ENCODE results near the gene CMTM7. TPM values are rescaled to one million over a fixed set of nuclear protein-coding genes. Genes with fewer than 3 reads are reported as not detected.

The CMTM7 gene
- total and polyA plus RNA-seq, 2 of the 13 experiments (the other 11 are each of a cell fraction or from before 2014, with no cell fraction given) = 20.9 to 21.4 TPM

DNA sequence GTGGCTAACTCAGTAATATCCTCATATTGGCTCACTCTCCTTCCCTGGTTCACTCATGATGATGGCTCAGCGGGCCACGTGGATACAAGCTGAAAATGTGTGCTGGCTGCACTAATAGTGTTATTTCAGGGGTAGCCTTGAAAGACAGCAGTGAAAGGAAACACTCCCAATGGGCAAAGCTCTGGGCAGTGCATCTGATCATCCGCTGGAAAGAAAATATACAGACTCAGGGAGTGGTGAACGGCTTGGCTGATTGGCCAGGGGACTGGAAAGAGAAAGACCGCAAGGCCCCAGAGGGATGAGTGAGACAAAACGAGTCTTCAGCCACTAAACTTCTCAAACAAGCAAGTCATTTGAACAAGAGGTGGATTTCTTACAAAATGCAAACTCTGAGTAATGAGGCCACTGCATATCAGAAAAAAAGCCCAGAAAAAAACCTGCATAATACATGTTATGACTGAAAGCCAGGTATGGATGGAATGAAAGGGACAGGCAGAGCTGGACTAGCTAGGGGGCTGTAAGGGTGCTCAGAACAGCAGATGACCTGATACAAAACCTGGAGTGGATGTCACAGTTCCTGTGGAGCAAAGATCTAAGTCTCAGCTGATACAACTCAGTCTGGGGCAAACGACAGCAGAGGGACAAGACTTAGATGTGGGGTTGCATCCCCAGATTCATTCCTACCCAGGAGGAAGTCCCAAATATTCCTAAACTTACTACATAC, 77.7 kb downstream of the CMTM7 start:
- ChIA-PET CTCF (ENCODE audit: low intra/inter-chr PET ratio, low total read pairs) (no interaction called here), POLR2A (no interaction called here)
- 92% methylated on average over 7 of the region's 7 CpGs for WGBS (ENCODE audit: low lambda C conversion rate)
- Histone ChIP-seq H3K4me2 (ENCODE audit: low read depth, low read length) (no peak overlapping the region), H4K20me1 (ENCODE audit: insufficient read depth, low read length) (no peaks in the 10 kb centered on the region), H3K9me3 (ENCODE audit: low read length) (no peaks in the 10 kb centered on the region), H3K4me1 (ENCODE audit: insufficient read depth, low read length) (no peaks in the 10 kb centered on the region), H2AFZ (ENCODE audit: low read length) (no peak overlapping the region), H3K4me3 (replicated peaks in 1 of 3; ENCODE audit: insufficient read depth in 1 of 3, low read depth in 2 of 3, low read length in 3 of 3) (no peak overlapping the region), H3K36me3 (replicated peaks in 1 of 2; ENCODE audit: control insufficient read depth in 1 of 2, insufficient read depth in 2 of 2, low read length in 2 of 2) (peaks cover 1 to 7% of the 10 kb centered on the region in 2 experiments; a peak in 3 of 5 replicates), H3K27me3 (ENCODE audit: control insufficient read depth in 1 of 2, insufficient read depth in 2 of 2, low read length in 2 of 2) (no peaks in the 10 kb centered on the region), H3K9ac (ENCODE audit: insufficient read depth, low read depth, low read length) (no peak overlapping the region), H3K79me2 (ENCODE audit: insufficient read depth, low read length) (no peaks in the 10 kb centered on the region), H3K27ac (ENCODE audit: extremely low read length, insufficient read depth, low read length) (no peak overlapping the region)
- BruUV-seq (replicated peaks) = no TSS peak
- intact Hi-C loops (cut with micrococcal nuclease; ENCODE audit: unreplicated experiment) = no loop called here
- no peak for FAIRE-seq
- TF ChIP-seq, protein P1, sequence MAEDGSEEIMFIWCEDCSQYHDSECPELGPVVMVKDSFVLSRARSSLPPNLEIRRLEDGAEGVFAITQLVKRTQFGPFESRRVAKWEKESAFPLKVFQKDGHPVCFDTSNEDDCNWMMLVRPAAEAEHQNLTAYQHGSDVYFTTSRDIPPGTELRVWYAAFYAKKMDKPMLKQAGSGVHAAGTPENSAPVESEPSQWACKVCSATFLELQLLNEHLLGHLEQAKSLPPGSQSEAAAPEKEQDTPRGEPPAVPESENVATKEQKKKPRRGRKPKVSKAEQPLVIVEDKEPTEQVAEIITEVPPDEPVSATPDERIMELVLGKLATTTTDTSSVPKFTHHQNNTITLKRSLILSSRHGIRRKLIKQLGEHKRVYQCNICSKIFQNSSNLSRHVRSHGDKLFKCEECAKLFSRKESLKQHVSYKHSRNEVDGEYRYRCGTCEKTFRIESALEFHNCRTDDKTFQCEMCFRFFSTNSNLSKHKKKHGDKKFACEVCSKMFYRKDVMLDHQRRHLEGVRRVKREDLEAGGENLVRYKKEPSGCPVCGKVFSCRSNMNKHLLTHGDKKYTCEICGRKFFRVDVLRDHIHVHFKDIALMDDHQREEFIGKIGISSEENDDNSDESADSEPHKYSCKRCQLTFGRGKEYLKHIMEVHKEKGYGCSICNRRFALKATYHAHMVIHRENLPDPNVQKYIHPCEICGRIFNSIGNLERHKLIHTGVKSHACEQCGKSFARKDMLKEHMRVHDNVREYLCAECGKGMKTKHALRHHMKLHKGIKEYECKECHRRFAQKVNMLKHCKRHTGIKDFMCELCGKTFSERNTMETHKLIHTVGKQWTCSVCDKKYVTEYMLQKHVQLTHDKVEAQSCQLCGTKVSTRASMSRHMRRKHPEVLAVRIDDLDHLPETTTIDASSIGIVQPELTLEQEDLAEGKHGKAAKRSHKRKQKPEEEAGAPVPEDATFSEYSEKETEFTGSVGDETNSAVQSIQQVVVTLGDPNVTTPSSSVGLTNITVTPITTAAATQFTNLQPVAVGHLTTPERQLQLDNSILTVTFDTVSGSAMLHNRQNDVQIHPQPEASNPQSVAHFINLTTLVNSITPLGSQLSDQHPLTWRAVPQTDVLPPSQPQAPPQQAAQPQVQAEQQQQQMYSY (CRISPR knock-in tag; IDR thresholded peaks at IDR 0.05) = peak; percentile 35; the same call in 1 of the 2 replicates
- no peak for TF ChIP-seq ISX (CRISPR knock-in tag; conservative IDR thresholded peaks at IDR 0.05)
- in situ Hi-C loops (cut with HindIII; ENCODE audit: extremely low pct_ligation_motif_present, low pct_unique_long_range_greater_than_20kb) = no loop called here
- DNase-seq (ENCODE audit: low spot score) = no peak
- peak; percentile 40; the same call in 2 of the 3 replicates for ATAC-seq

DNA sequence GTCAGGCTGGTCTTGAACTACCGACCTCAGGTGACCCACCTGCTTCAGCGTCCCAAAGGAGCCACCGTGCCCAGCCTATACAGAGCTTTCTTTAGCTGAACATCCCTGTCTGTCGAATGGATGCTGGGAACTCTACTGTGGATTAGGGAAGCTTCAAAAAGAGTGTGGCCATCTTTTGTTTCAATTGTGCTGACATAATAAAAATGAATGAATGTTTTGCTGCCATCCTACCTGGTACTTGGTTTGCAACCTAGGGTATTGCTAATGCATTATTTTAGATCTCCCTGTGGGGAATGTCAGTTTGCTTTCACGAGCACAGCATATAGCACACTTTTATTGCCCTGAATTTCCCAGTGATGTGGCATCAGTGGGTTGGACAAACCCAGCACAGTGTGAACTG, 78.7 kb downstream of the CMTM7 start:
- CTCF ChIA-PET (ENCODE audit: low intra/inter-chr PET ratio, low total read pairs) = no interaction called here
- Histone ChIP-seq H3K9ac (ENCODE audit: insufficient read depth, low read depth, low read length) (no peak overlapping the region), H4K20me1 (ENCODE audit: insufficient read depth, low read length) (no peaks in the 10 kb centered on the region), H2AFZ (ENCODE audit: low read length) (no peak overlapping the region), H3K4me3 (replicated peaks in 1 of 3; ENCODE audit: insufficient read depth in 1 of 3, low read depth in 2 of 3, low read length in 3 of 3) (no peak overlapping the region), H3K27ac (ENCODE audit: extremely low read length, insufficient read depth, low read length) (no peak overlapping the region), H3K36me3 (replicated peaks in 1 of 2; ENCODE audit: control insufficient read depth in 1 of 2, insufficient read depth in 2 of 2, low read length in 2 of 2) (peaks cover 1 to 7% of the 10 kb centered on the region in 2 experiments; a peak in 3 of 5 replicates), H3K4me1 (ENCODE audit: insufficient read depth, low read length) (no peaks in the 10 kb centered on the region), H3K9me3 (ENCODE audit: low read length) (no peaks in the 10 kb centered on the region), H3K4me2 (ENCODE audit: low read depth, low read length) (no peak overlapping the region), H3K27me3 (ENCODE audit: control insufficient read depth in 1 of 2, insufficient read depth in 2 of 2, low read length in 2 of 2) (no peaks in the 10 kb centered on the region), H3K79me2 (ENCODE audit: insufficient read depth, low read length) (no peaks in the 10 kb centered on the region)
- ATAC-seq = no peak
- 98% methylated on average over 5 of the region's 5 CpGs for WGBS (ENCODE audit: low lambda C conversion rate)
- intact Hi-C loops (cut with micrococcal nuclease; ENCODE audit: unreplicated experiment) = no loop called here
- in situ Hi-C loops (cut with HindIII; ENCODE audit: extremely low pct_ligation_motif_present, low pct_unique_long_range_greater_than_20kb) = no loop called here
- no peak for DNase-seq (ENCODE audit: low spot score)
- BruUV-seq (replicated peaks) = no TSS peak
- TF ChIP-seq KLF15 (CRISPR knock-in tag; IDR thresholded peaks at IDR 0.05; ENCODE audit: borderline replicate concordance) (no peak), MAFF (IDR thresholded peaks at IDR 0.05; ENCODE audit: low read depth, low read length) (peak; percentile 39), MAFK (conservative IDR thresholded peaks at IDR 0.05 in 1 of 2, IDR thresholded peaks at IDR 0.05 in 1 of 2; ENCODE audit: low read length in 2 of 2) (peak; percentile 48 to 72)
- no peak for FAIRE-seq
- POLR2A ChIA-PET = no interaction called here
